Smooth muscle cell (in vitro differentiated cells): ENCODE results near the gene SERPINI1. TPM values are rescaled to one million over a fixed set of nuclear protein-coding genes. Genes with fewer than 3 reads are reported as not detected.

Source experiments
- DNase-seq: peaks from one replicate; lab custom pipeline; 2025; ENCODE audit not compliant: unreplicated experiment; lab: John Stamatoyannopoulos, UW
- H2AFZ ChIP-seq: fragments of 200-600 bp; sonication (generic); 2 replicates; pipeline ENCODE4 v1.6.0; 2016; ENCODE audit warnings: antibody characterized with exemption, low read depth, mild to moderate bottlenecking
- H3F3A ChIP-seq: fragments of 200-600 bp; sonication (generic); 2 replicates; pipeline ENCODE4 v1.6.0; 2017; ENCODE audit warnings: antibody characterized with exemption, low read depth
- H3K27ac ChIP-seq: fragments of 200-600 bp; sonication (generic); 2 replicates; pipeline ENCODE4 v1.5.1; 2016; ENCODE audit warnings: low read depth, mild to moderate bottlenecking
- H3K27me3 ChIP-seq: fragments of 200-600 bp; sonication (generic); 2 replicates; pipeline ENCODE4 v1.6.1; 2016; ENCODE audit warnings: low read depth, mild to moderate bottlenecking
- H3K36me3 ChIP-seq: fragments of 200-600 bp; sonication (generic); 2 replicates; pipeline ENCODE4 v1.5.1; 2016; ENCODE audit warnings: low read depth
- H3K4me1 ChIP-seq: fragments of 200-600 bp; sonication (generic); 2 replicates; pipeline ENCODE4 v1.5.1; 2016; ENCODE audit warnings: low read depth
- H3K4me2 ChIP-seq: fragments of 200-600 bp; sonication (generic); 2 replicates; pipeline ENCODE4 v1.6.0; 2016; ENCODE audit warnings: mild to moderate bottlenecking
- H3K4me3 ChIP-seq: fragments of 200-600 bp; sonication (generic); 2 replicates; pipeline ENCODE4 v1.5.1; 2016; ENCODE audit warnings: mild to moderate bottlenecking
- H3K79me2 ChIP-seq: fragments of 200-600 bp; sonication (generic); 2 replicates; pipeline ENCODE4 v1.6.0; 2016; ENCODE audit warnings: low read depth, mild to moderate bottlenecking
- H3K9ac ChIP-seq: fragments of 200-600 bp; sonication (generic); 2 replicates; pipeline ENCODE4 v1.6.0; 2016; ENCODE audit warnings: low read depth
- H3K9me3 ChIP-seq: fragments of 200-600 bp; sonication (generic); replicated peaks from 2 replicates; pipeline ENCODE4 v1.5.1; 2016; ENCODE audit warnings: low read depth
- H4K20me1 ChIP-seq: fragments of 200-600 bp; sonication (generic); 2 replicates; pipeline ENCODE4 v1.6.0; 2016; ENCODE audit warnings: low read depth
- WGBS: methylation state at CpG from one replicate; pipeline ENCODE4 v1.1.7; 2016; ENCODE audit warnings: low lambda C conversion rate; 5-methylcytosine and 5-hydroxymethylcytosine counted together
- polyA plus RNA-seq: library from polyadenylated mRNA; unstranded; fragments of >200 nt; fragmentation: Nextera tagmentation; extraction: Ambion mirVana; gene quantifications from 2 replicates; pipeline ENCODE4 v1.2.1, GENCODE V29; 2016
- total RNA-seq: library from RNA; depleted of rRNA; stranded (reverse); fragments of >200 nt; gene quantifications from 2 replicates; pipeline ENCODE4 v1.2.3, GENCODE V29; 2014
- TF ChIP-seq, protein P1 (sequence below): fragments of 200-600 bp; sonication (generic); IDR thresholded peaks from 2 replicates; pipeline ENCODE4 v1.5.1; 2017; ENCODE audit warnings: borderline replicate concordance, mild to moderate bottlenecking, antibody characterized with exemption; ENCODE audit not compliant: insufficient read depth, poor library complexity, severe bottlenecking

SERPINI1 gene
- total and polyA plus RNA-seq, 2 experiments from 2014 or later, result 40.5 to 54.9 TPM

DNA sequence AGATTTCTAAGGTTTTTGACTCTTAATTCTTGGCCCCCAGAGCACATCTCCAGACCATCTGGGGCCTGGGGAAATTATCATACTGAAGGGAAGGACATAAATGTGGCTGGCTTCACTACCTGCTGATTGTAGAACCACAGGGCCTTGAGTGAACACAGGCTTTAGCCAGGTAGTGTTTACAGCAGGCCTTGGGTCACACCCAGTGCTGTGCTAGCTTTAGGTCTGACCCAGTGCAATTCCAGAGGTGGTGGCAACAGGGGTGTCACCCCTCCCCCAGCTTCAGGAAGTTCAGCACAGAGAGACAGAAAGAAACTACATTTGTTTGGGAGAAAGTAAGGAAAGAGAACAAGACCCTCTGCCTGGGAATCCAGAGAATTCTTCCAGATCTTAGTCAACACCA lies 25.0 kb upstream of the SERPINI1 start:
- peaks cover 5% of the 10 kb centered on the region for H3K36me3 ChIP-seq
- no peaks in the 10 kb centered on the region for H3K4me1 ChIP-seq
- no peak overlapping the region for H3K4me3 ChIP-seq
- no peaks in the 10 kb centered on the region for H3F3A ChIP-seq
- TF ChIP-seq, protein P1, sequence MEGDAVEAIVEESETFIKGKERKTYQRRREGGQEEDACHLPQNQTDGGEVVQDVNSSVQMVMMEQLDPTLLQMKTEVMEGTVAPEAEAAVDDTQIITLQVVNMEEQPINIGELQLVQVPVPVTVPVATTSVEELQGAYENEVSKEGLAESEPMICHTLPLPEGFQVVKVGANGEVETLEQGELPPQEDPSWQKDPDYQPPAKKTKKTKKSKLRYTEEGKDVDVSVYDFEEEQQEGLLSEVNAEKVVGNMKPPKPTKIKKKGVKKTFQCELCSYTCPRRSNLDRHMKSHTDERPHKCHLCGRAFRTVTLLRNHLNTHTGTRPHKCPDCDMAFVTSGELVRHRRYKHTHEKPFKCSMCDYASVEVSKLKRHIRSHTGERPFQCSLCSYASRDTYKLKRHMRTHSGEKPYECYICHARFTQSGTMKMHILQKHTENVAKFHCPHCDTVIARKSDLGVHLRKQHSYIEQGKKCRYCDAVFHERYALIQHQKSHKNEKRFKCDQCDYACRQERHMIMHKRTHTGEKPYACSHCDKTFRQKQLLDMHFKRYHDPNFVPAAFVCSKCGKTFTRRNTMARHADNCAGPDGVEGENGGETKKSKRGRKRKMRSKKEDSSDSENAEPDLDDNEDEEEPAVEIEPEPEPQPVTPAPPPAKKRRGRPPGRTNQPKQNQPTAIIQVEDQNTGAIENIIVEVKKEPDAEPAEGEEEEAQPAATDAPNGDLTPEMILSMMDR, result no peak
- H3K27me3 ChIP-seq, result no peaks in the 10 kb centered on the region
- no peak overlapping the region for H2AFZ ChIP-seq
- no peak overlapping the region for H3K9ac ChIP-seq
- no peak overlapping the region for H3K27ac ChIP-seq
- no peak for DNase-seq
- no peaks in the 10 kb centered on the region for H3K9me3 ChIP-seq
- peaks cover 62% of the 10 kb centered on the region for H3K79me2 ChIP-seq
- H4K20me1 ChIP-seq, result peaks cover 88% of the 10 kb centered on the region
- H3K4me2 ChIP-seq, result no peak overlapping the region

DNA sequence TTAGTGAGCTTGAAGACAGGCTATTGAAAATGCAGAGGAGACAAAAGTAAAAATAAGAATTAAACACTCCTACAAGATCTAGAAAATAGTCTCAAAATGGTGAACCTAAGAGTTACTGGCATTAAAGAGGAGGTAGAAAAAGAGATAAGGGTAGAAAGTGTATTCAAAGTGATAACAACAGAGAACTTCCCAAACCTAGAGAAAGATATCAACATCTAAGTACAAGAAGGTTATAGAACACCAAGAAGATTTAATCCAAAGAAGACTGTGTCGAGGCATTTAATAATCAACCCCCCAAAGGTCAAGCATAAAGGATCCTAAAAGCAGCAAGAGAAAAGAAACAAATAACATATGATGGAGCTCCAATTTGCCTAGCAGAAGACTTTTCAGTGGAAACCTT lies 24.1 kb upstream of the SERPINI1 start:
- H3K9ac ChIP-seq, result no peak overlapping the region
- peaks cover 64% of the 10 kb centered on the region for H3K79me2 ChIP-seq
- WGBS, result 97% methylated on average over 1 of the region's 1 CpG

DNA sequence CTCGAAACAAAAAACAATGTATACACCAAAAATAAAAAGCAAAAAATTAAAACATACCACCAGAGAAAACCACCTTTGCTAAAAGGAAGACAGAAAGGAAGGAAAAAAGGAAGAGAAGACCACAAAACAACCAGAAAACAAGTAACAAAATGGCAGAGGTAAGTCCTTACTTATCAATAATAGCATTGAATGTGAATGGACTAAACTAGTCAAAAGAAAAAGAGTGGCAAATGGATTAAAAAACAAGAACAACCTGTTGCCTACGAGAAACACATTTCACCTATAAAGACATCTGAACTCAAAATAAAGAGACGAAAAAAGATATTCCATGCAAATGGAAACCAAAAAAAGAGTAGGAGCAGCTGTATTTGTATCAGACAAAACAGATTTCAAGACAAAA lies 23.1 kb upstream of the SERPINI1 start:
- no peak overlapping the region for H3K27ac ChIP-seq
- no peaks in the 10 kb centered on the region for H3K27me3 ChIP-seq
- WGBS, result 100% methylated on average over 3 of the region's 3 CpGs
- H3K4me3 ChIP-seq, result no peak overlapping the region
- H2AFZ ChIP-seq, result no peak overlapping the region
- peaks cover 94% of the 10 kb centered on the region for H4K20me1 ChIP-seq
- H3F3A ChIP-seq, result no peaks in the 10 kb centered on the region
- H3K36me3 ChIP-seq, result no peaks in the 10 kb centered on the region
- TF ChIP-seq, protein P1, result no peak
- H3K4me2 ChIP-seq, result no peak overlapping the region
- H3K9me3 ChIP-seq, result no peaks in the 10 kb centered on the region
- peaks cover 72% of the 10 kb centered on the region for H3K79me2 ChIP-seq
- no peak for DNase-seq
- H3K9ac ChIP-seq, result no peak overlapping the region
- H3K4me1 ChIP-seq, result no peaks in the 10 kb centered on the region

More for the DNA sequence above, 24.1 kb upstream of the SERPINI1 start:
- Histone ChIP-seq H4K20me1 (peaks cover 87% of the 10 kb centered on the region), H3K4me3 (no peak overlapping the region), H3K4me1 (no peaks in the 10 kb centered on the region), H3K4me2 (no peak overlapping the region), H3K27me3 (no peaks in the 10 kb centered on the region), H2AFZ (no peak overlapping the region), H3F3A (no peaks in the 10 kb centered on the region), H3K36me3 (peaks cover 2% of the 10 kb centered on the region), H3K27ac (no peak overlapping the region), H3K9me3 (no peaks in the 10 kb centered on the region)
- DNase-seq, result no peak
- TF ChIP-seq, protein P1, result no peak

DNA sequence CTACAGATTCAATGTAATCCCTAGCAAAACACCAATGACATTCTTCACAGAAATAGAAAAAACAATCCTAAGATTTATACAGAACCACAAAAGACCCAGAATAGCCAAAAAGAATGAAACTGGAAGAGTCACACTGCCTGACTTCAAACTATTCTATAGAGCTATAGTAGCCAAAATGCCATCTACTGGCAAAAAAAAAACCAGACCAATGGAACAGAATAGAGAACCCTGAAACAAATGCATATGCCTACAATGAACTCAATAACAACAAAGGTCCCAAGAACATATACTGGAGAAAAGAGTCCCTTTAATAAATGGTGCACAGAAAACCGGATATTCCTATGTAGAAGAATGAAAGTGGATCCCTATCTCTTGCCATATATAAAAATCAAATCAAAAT lies 20.6 kb upstream of the SERPINI1 start:
- H3K27ac ChIP-seq, result no peak overlapping the region
- no peak overlapping the region for H3K4me3 ChIP-seq
- no peaks in the 10 kb centered on the region for H3K27me3 ChIP-seq
- H3K9ac ChIP-seq, result no peak overlapping the region
- H3K4me1 ChIP-seq, result no peaks in the 10 kb centered on the region
- TF ChIP-seq, protein P1, result no peak
- no peak overlapping the region for H3K4me2 ChIP-seq
- no peaks in the 10 kb centered on the region for H3K9me3 ChIP-seq
- WGBS, result 100% methylated on average over 1 of the region's 1 CpG
- no peak overlapping the region for H2AFZ ChIP-seq
- DNase-seq, result no peak
- no peaks in the 10 kb centered on the region for H3F3A ChIP-seq
- peaks cover 85% of the 10 kb centered on the region for H3K79me2 ChIP-seq
- H4K20me1 ChIP-seq, result peaks cover 84% of the 10 kb centered on the region
- peaks cover 12% of the 10 kb centered on the region for H3K36me3 ChIP-seq
